OCI-LY3 (cell line): ENCODE results near the gene XRCC2.

Experiments used
- H2AFZ ChIP-seq: fragments of 200-600, 300-600 bp; shearing (Covaris generic); 2 replicates; pipeline ENCODE4 v1.6.0; 2014; ENCODE audit warnings: antibody characterized with exemption, low read depth, low read length
- H3K27ac ChIP-seq: fragments of 200-600, 300-600 bp; sonication (generic); 2 replicates; pipeline ENCODE4 v1.5.1; 2014; ENCODE audit warnings: mild to moderate bottlenecking, low read length, moderate library complexity, mixed read lengths
- H3K27me3 ChIP-seq: fragments of 200-600, 300-600 bp; sonication (generic); 2 replicates; pipeline ENCODE4 v1.6.1; 2014; ENCODE audit warnings: low read depth, low read length, mixed read lengths
- H3K36me3 ChIP-seq: fragments of 200-600, 300-600 bp; sonication (generic); replicated peaks from 2 replicates; pipeline ENCODE3; 2014; ENCODE audit warnings: low read depth, low read length, mixed read lengths
- H3K4me1 ChIP-seq: fragments of 300-600, 200-600 bp; sonication (generic); 2 replicates; pipeline ENCODE4 v1.6.1; 2014; ENCODE audit warnings: low read length, mixed read lengths
- H3K4me2 ChIP-seq: fragments of 200-600, 300-600 bp; sonication (generic); 2 replicates; pipeline ENCODE4 v1.6.1; 2014; ENCODE audit warnings: low read length, mixed read lengths
- H3K4me3 ChIP-seq: fragments of 300-600, 200-600 bp; sonication (generic); 2 replicates; pipeline ENCODE4 v1.5.1; 2014; ENCODE audit warnings: antibody characterized with exemption, mild to moderate bottlenecking, low read length, moderate library complexity
- H3K79me2 ChIP-seq: fragments of 300-600, 200-600 bp; shearing (Covaris generic); 2 replicates; pipeline ENCODE4 v1.6.1; 2014; ENCODE audit warnings: mild to moderate bottlenecking, low read length, mixed read lengths
- H3K9ac ChIP-seq: fragments of 300-600, 200-600 bp; shearing (Covaris generic); 2 replicates; pipeline ENCODE4 v1.6.0; 2014; ENCODE audit warnings: mild to moderate bottlenecking, low read length, moderate library complexity
- H3K9me3 ChIP-seq: fragments of 200-600, 300-600 bp; shearing (Covaris generic); 2 replicates; pipeline ENCODE4 v1.6.1; 2014; ENCODE audit warnings: low read length, mixed read lengths; ENCODE audit not compliant: insufficient read depth
- H4K20me1 ChIP-seq: fragments of 200-600, 300-600 bp; sonication (generic); 2 replicates; pipeline ENCODE4 v1.6.1; 2016; ENCODE audit warnings: low read length, mixed read lengths; ENCODE audit not compliant: insufficient read depth
- CTCF ChIP-seq: fragments of 200-600, 300-600 bp; sonication (generic); IDR thresholded peaks from 2 replicates; pipeline ENCODE4 v1.5.1; 2014; ENCODE audit warnings: antibody characterized with exemption, low read length, low read depth
- EZH2phosphoT487 ChIP-seq: fragments of 200-600 bp; shearing (Covaris generic); IDR thresholded peaks from 2 replicates; pipeline ENCODE4 v1.6.1; 2018; ENCODE audit warnings: antibody characterized with exemption, mixed run types, low read depth

Gene XRCC2

DNA sequence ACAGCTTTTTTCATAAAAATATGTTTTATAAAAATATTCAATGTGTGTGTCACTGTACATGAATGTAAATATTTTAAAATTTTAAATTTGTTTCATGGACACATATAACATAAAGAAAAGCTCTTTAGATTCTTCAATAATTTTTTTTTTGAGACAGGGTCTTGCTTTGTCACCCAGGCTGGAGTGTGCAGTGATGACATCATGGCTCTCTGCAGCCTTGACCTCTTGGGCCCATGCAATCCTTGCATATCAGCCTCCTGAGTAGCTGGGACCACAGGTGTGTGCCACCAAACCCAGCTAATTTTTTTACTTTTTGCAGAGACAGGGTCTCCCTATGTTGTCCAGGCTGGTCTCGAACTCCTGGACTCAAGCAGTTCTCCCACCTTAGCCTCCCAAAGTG is 9.9 kb downstream of the XRCC2 start:
- Histone ChIP-seq H3K4me2 (no peak overlapping the region), H3K36me3 (peaks cover 19% of the 10 kb centered on the region), H3K79me2 (peaks cover 96% of the 10 kb centered on the region)

GRCh38 chr7:152664636-152665035 is 11.3 kb downstream of the XRCC2 start:
- Histone ChIP-seq H3K27me3 (no peaks in the 10 kb centered on the region), H3K79me2 (peaks cover 93% of the 10 kb centered on the region), H3K4me3 (no peak overlapping the region), H3K4me1 (peaks cover 2% of the 10 kb centered on the region; the same call in 1 of the 2 replicates), H3K4me2 (no peak overlapping the region), H3K9ac (no peak overlapping the region), H3K9me3 (no peaks in the 10 kb centered on the region), H3K27ac (no peak overlapping the region), H4K20me1 (peaks cover 32% of the 10 kb centered on the region), H2AFZ (no peak overlapping the region), H3K36me3 (peaks cover 27% of the 10 kb centered on the region)
- no peak for TF ChIP-seq CTCF
- TF ChIP-seq EZH2phosphoT487 = no peak

More for the DNA sequence above, 9.9 kb downstream of the XRCC2 start:
- H3K4me1 ChIP-seq = peaks cover 2% of the 10 kb centered on the region; the same call in 1 of the 2 replicates
- H3K9ac ChIP-seq = no peak overlapping the region
- H3K9me3 ChIP-seq = no peaks in the 10 kb centered on the region
- no peak overlapping the region for H2AFZ ChIP-seq
- TF ChIP-seq CTCF = no peak
- TF ChIP-seq EZH2phosphoT487 = no peak
- H3K27ac ChIP-seq = no peak overlapping the region
- H3K27me3 ChIP-seq = no peaks in the 10 kb centered on the region
- H3K4me3 ChIP-seq = no peak overlapping the region
- peaks cover 35% of the 10 kb centered on the region for H4K20me1 ChIP-seq

DNA sequence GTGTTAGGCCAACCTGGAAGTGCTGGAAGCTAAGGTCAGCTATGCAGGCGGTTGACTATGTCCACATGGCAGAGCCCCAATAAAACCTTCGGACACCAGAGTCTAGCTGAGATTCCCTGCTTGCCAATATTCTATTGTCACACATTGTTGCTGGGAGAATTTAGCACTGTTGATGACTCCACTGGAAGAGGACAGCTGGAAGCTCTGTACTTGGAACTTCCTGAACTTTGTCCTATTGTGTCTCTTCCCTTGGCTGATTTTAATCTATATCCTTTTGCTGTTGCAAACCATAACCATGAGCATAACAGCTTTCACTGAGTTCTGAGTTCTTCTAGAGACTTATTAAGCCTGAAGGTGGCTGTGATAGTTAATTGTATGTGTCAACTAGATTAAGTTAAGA is 12.0 kb downstream of the XRCC2 start:
- no peaks in the 10 kb centered on the region for H3K27me3 ChIP-seq
- H4K20me1 ChIP-seq = peaks cover 28% of the 10 kb centered on the region
- no peak overlapping the region for H3K4me2 ChIP-seq
- H3K9ac ChIP-seq = no peak overlapping the region
- no peak overlapping the region for H3K4me3 ChIP-seq
- TF ChIP-seq EZH2phosphoT487 = no peak
- no peak for TF ChIP-seq CTCF
- H2AFZ ChIP-seq = no peak overlapping the region
- H3K27ac ChIP-seq = no peak overlapping the region
- no peaks in the 10 kb centered on the region for H3K9me3 ChIP-seq
- peaks cover 30% of the 10 kb centered on the region for H3K36me3 ChIP-seq
- peaks cover 2% of the 10 kb centered on the region; the same call in 1 of the 2 replicates for H3K4me1 ChIP-seq
- H3K79me2 ChIP-seq = peaks cover 93% of the 10 kb centered on the region

GRCh38 chr7:152663148-152663740 is 12.7 kb downstream of the XRCC2 start:
- Histone ChIP-seq H3K4me2 (no peak overlapping the region), H3K9me3 (no peaks in the 10 kb centered on the region), H3K27me3 (no peaks in the 10 kb centered on the region), H3K27ac (no peak overlapping the region), H4K20me1 (peaks cover 29% of the 10 kb centered on the region), H2AFZ (no peak overlapping the region), H3K9ac (no peak overlapping the region), H3K4me3 (no peak overlapping the region), H3K4me1 (peaks cover 2% of the 10 kb centered on the region; the same call in 1 of the 2 replicates), H3K36me3 (peaks cover 29% of the 10 kb centered on the region), H3K79me2 (peaks cover 93% of the 10 kb centered on the region)
- TF ChIP-seq CTCF (no peak), EZH2phosphoT487 (no peak)
